HEK293T (cell line): ENCODE measurements around the gene CHST15.

Experiments used
- CTCF ChIA-PET: fragments of 350-600 bp; formaldehyde crosslinking; extraction: SDS; loops from one replicate; lab custom pipeline; 2021; ENCODE audit warnings: antibody characterized with exemption, inconsistent platforms; lab: Yijun Ruan, JAX
- POLR2A ChIA-PET: fragments of 350-600 bp; formaldehyde crosslinking; extraction: SDS; loops from one replicate; lab custom pipeline; 2020; ENCODE audit warnings: antibody characterized with exemption, inconsistent platforms; lab: Yijun Ruan, JAX
- DNase-seq: peaks from one replicate; pipeline ENCODE4 v3.0.0; 2012; ENCODE audit warnings: mixed read lengths; ENCODE audit errors: extremely low spot score
- ARNT ChIP-seq: fragments of 450-650 bp; IDR thresholded peaks from 2 replicates; pipeline ENCODE4 v1.6.1; 2017; ENCODE audit warnings: mild to moderate bottlenecking
- BHLHE40 ChIP-seq: fragments of 450-650 bp; IDR thresholded peaks from 2 replicates; pipeline ENCODE4 v1.6.1; 2016; ENCODE audit warnings: mild to moderate bottlenecking, moderate library complexity, borderline replicate concordance
- CTBP1 ChIP-seq: fragments of 450-650 bp; IDR thresholded peaks from 2 replicates; pipeline ENCODE4 v1.6.1; 2016; ENCODE audit warnings: borderline replicate concordance
- ELF4 ChIP-seq: fragments of 450-650 bp; IDR thresholded peaks from 2 replicates; pipeline ENCODE4 v1.6.1; 2017; ENCODE audit warnings: antibody characterized with exemption
- FOXA1 ChIP-seq: fragments of 450-650 bp; IDR thresholded peaks from 2 replicates; pipeline ENCODE4 v1.6.1; 2016; ENCODE audit warnings: mild to moderate bottlenecking
- FOXK2 ChIP-seq: fragments of 450-650 bp; IDR thresholded peaks from 2 replicates; pipeline ENCODE4 v1.6.1; 2016; ENCODE audit warnings: mild to moderate bottlenecking
- FOXM1 ChIP-seq: fragments of 450-650 bp; IDR thresholded peaks from 2 replicates; pipeline ENCODE4 v1.6.1; 2017; ENCODE audit warnings: mild to moderate bottlenecking, borderline replicate concordance
- HDGF ChIP-seq: fragments of 450-650 bp; IDR thresholded peaks from 2 replicates; pipeline ENCODE4 v1.6.1; 2017; ENCODE audit warnings: antibody characterized with exemption, borderline replicate concordance
- L3MBTL2 ChIP-seq: fragments of 450-650 bp; conservative IDR thresholded peaks from 2 replicates; pipeline ENCODE4 v1.6.1; 2016; ENCODE audit warnings: mild to moderate bottlenecking
- LEF1 ChIP-seq: fragments of 450-650 bp; IDR thresholded peaks from 2 replicates; pipeline ENCODE4 v1.6.1; 2017; ENCODE audit warnings: mild to moderate bottlenecking, borderline replicate concordance
- NFRKB ChIP-seq: fragments of 450-650 bp; IDR thresholded peaks from 2 replicates; pipeline ENCODE4 v1.6.1; 2016; ENCODE audit warnings: mild to moderate bottlenecking, moderate library complexity
- SP1 ChIP-seq: fragments of 450-650 bp; IDR thresholded peaks from 2 replicates; pipeline ENCODE4 v1.6.1; 2017
- SUZ12 ChIP-seq: fragments of 450-650 bp; IDR thresholded peaks from 2 replicates; pipeline ENCODE4 v1.6.1; 2016; ENCODE audit warnings: mild to moderate bottlenecking
- TARDBP ChIP-seq: fragments of 450-650 bp; IDR thresholded peaks from 2 replicates; pipeline ENCODE4 v1.6.1; 2016
- ZNF384 ChIP-seq: fragments of 450-650 bp; IDR thresholded peaks from 2 replicates; pipeline ENCODE4 v1.6.1; 2016
- TF ChIP-seq, protein P1 (sequence below): fragments of 450-650 bp; IDR thresholded peaks from 2 replicates; pipeline ENCODE4 v1.6.1; 2016

The CHST15 gene

DNA sequence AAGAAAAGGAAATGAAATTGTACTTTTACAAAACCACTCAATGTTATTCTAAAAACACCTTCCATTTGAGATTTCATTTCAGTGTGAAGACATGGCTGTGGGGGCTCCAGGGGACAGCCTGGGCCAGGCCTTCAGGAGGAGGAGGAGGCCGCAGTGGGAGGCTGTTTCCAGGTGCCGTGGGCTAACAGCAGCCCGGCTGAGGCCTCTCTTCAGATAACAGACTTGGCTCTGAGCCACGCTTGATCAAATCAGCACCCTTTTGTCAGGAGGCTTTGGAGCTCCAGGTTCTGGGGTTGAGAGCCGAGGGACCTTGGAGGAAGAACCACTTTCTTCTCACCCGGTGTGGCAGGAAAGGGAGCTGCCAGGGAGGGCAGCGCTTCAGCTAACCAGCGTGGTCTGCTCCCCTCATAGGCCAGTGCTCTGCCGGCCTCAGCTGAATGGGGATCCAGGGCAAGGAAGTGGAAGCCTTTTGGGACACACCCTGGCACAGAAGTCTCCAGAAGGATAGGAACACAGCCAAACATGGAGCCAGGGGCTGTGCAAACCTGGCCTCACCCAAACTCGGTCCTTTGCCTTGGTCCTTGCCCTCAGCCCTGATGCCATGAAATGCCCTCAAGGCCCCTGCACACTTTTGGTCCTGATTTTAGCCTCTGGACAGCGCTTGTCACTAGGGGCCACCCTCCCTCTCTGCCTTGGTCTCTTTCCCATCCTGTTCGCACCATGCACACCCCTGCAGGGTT is 23.5 kb upstream of the CHST15 start:
- no peak for DNase-seq
- CTCF ChIA-PET: no interaction called here
- TF ChIP-seq FOXA1 (no peak), ZNF384 (no peak), ARNT (no peak), ELF4 (no peak), TARDBP (no peak), SUZ12 (no peak), HDGF (no peak)
- TF ChIP-seq, protein P1, sequence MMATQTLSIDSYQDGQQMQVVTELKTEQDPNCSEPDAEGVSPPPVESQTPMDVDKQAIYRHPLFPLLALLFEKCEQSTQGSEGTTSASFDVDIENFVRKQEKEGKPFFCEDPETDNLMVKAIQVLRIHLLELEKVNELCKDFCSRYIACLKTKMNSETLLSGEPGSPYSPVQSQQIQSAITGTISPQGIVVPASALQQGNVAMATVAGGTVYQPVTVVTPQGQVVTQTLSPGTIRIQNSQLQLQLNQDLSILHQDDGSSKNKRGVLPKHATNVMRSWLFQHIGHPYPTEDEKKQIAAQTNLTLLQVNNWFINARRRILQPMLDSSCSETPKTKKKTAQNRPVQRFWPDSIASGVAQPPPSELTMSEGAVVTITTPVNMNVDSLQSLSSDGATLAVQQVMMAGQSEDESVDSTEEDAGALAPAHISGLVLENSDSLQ: no peak
- POLR2A ChIA-PET: no interaction called here

DNA sequence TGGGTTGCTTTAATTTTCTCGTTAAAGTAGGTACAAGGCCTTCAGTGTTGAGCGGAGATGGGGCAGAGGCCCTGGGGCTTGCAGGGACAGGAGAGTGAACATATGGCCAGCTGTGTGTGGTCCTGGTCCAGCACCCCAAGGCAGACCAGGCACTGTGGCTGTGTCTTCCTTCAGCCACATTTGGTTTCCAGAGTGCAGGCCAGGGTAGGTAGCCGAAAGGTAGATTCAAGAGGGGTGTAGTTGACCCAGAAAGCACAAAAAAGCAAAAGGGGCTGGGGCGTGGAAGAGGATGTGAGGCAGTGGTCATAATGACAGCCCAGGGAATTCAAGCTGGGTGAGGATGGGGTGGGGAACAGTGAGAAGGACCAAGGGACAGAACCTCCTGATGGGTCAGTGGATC is 21.3 kb upstream of the CHST15 start:
- no peak for TF ChIP-seq FOXA1
- TF ChIP-seq, protein P1: no peak
- TF ChIP-seq ELF4: no peak
- TF ChIP-seq L3MBTL2: no peak
- no peak for TF ChIP-seq BHLHE40
- TF ChIP-seq FOXM1: no peak
- TF ChIP-seq SUZ12: no peak
- CTCF ChIA-PET: interaction anchor here (1.7 kb wide), 1 partner anchor 11 kb away, joined by 6 read pairs; no protein-coding TSS in a partner anchor
- POLR2A ChIA-PET: no interaction called here
- DNase-seq: no peak

DNA sequence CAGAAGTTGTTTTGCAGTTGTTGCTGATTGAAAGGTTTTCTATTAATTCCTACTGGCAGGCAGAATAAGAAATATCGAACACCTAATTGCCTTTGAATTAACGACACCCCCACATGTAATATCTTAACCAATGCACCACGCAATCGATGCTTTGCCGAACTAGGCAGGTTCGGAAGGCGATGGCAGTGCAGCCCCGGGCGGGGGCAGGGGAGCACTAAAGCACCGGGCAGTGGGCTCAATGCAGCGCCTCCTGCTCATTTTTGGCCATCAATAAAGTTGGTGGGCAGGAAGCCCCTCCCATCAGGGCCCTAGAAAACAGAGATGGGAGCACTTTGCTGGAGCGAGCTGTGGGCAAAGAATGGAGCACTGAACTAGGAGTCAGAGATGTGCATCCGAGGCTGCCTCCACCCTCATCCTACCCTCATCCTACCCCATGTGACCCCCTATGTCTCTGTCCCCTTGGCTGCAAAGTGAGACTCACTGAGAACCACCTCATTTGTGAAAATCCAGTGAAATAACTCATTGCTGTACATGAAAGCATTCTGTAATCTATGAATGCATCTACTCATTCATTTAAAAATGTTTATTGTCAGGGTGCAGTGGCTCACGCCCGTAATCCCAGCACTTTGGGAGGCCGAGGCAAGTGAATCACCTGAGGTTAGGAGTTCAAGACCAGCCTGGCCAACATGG is 19.6 kb upstream of the CHST15 start:
- POLR2A ChIA-PET: no interaction called here
- TF ChIP-seq ELF4 (no peak), SUZ12 (no peak), LEF1 (no peak), TARDBP (no peak), ARNT (no peak), BHLHE40 (no peak), HDGF (no peak), ZNF384 (no peak), FOXK2 (no peak)
- TF ChIP-seq, protein P1: no peak
- CTCF ChIA-PET: no interaction called here
- DNase-seq: no peak

DNA sequence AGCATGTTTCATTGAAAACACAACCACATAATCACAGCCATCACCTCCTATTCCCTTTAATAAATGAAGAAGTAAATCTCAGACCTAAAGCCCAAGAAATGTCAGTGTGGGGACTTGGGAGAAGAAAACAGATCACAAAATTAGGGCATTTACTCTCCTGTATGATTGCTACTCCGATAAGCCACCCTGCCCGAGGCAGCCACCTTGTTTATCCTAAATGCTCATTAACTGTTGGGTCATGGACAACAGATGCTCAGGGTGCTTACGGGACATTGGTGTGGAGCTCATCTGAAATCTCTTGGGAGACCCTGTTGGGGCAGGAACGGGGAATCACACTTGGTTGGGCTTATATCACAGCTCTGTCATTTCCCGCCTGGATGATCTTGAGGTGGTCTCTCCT is 17.5 kb upstream of the CHST15 start:
- ChIA-PET POLR2A (no interaction called here), CTCF (no interaction called here)
- no peak for DNase-seq
- TF ChIP-seq ZNF384 (no peak), CTBP1 (no peak), LEF1 (no peak), SUZ12 (no peak), L3MBTL2 (no peak)
- TF ChIP-seq, protein P1: no peak

DNA sequence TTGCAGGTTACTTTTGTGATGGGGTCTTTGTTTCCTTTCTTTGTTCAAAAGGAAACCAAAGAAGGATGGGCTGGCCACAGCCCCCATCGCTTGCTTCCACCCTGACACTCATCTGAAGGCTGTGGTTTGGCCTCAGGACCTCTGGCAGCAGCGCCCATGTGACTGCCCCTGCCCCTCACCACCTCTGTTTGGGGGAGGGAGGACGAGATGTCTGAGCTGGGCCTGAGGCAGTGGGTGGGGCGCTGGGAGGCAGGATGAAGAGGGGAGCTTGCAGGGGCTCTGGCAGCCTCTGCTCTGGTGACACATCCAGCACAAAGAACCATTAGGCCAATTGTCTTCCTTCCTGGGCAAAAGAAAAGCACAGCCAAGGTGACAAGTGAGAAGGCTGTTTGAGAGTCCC is 15.9 kb upstream of the CHST15 start:
- POLR2A ChIA-PET: no interaction called here
- CTCF ChIA-PET: no interaction called here
- no peak for TF ChIP-seq SP1
- no peak for TF ChIP-seq L3MBTL2
- TF ChIP-seq NFRKB: no peak
- TF ChIP-seq HDGF: no peak
- TF ChIP-seq TARDBP: no peak
- TF ChIP-seq FOXK2: no peak
- TF ChIP-seq FOXM1: no peak
- no peak for TF ChIP-seq LEF1
- no peak for DNase-seq

DNA sequence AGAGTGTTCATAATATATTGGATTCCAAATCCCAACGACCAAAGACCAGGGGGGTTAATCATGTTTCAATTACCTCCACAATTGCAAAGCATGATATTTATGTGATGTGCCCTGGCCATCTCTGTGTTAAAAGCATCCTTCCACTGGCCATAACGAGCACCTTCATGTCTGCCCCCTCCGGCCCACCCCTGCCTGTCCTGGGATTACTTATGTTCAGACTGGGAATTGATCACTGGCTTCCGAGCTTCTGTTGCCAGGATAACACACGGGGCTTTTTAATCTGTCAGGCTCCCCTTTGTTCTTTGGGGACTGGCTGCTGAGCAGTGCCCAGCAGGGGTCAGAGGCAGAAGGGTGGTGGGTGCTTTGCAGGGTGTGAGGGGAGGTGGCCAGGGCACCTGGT is 13.7 kb upstream of the CHST15 start:
- POLR2A ChIA-PET: interaction anchor here (0.9 kb wide), 1 partner anchor 14 kb away, joined by 6 read pairs; the partner anchor contains the start of gene CHST15
- DNase-seq: no peak
- CTCF ChIA-PET: no interaction called here
- TF ChIP-seq NFRKB: no peak
- TF ChIP-seq HDGF: no peak
- no peak for TF ChIP-seq FOXA1
- TF ChIP-seq ELF4: no peak
- no peak for TF ChIP-seq FOXM1
- TF ChIP-seq TARDBP: no peak
- no peak for TF ChIP-seq ZNF384
- TF ChIP-seq SP1: no peak
- no peak for TF ChIP-seq FOXK2
- TF ChIP-seq BHLHE40: no peak
- no peak for TF ChIP-seq LEF1
- TF ChIP-seq CTBP1: no peak
- no peak for TF ChIP-seq SUZ12
- no peak for TF ChIP-seq L3MBTL2
- no peak for TF ChIP-seq ARNT
- TF ChIP-seq, protein P1: no peak
